NCI-H146 treated with DMSO at 0.1 percent for 48 hours (cell line): ENCODE data around the gene SYTL2.

ENCODE experiments used
- DNase-seq: peaks from one replicate; lab custom pipeline; 2025; ENCODE audit not compliant: unreplicated experiment; lab: John Stamatoyannopoulos, UW

SYTL2 gene

DNA sequence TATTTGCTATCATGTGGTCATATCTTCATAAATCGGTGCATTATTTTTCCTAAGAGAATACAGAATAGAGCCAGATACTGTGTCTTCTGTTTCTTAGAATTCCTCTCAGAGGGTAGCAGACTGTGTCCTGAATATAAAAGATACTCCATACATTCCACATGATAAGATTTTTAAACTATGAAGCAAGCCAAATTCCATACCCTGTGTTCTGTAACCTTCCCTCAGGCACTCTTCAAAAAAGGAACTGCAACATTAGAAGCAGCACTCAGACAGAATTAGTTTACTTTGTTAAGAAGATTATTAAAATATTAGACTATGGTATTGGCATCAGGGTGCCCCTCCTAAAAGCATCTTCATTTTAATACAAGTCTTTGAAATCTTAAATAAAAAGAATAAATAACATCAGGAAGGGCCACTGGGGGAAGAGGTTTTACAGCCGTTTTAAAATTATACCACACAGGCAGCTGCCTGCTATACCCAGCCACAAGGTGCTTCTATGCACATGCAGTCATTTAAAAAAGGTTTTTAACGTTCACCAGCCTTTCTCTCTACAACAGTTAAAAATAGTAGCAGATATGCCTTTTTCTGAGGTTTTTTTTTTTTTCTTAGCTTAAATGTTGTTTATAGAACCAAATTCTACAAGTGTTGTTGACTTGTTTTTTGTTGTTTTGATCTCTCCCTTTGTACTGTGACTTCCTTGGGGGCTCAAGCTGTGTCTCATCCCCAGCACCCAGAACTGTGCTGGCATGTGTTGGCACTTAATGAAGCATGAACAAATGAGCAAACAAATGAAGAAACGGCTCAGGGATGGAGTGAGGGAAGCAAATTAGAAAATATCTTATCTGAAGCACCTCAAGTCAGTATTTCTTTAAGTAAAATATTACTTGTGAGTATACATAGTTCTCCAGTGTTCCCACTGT, 70.2 kb downstream of the SYTL2 start:
- no peak for DNase-seq

DNA sequence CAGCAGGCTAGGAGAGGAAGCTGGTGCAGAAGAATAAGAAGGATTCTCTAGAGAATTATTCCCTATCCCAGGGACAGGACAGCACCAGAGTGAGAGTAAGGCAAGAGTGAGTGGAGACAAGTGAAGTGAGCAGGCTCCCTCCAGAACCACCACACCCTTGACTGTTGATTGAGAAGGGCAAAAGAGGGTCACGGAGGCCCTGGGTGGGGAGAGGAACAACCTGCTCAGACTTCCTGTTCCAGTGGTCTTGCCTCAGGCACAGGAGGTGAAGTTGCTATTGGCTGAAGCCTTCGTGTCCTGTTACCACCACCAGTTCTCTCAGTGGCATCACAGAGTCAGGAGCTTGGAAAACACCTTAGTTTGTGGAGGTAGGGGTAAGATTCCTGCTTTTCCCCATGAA, 73.2 kb downstream of the SYTL2 start:
- no peak for DNase-seq

DNA sequence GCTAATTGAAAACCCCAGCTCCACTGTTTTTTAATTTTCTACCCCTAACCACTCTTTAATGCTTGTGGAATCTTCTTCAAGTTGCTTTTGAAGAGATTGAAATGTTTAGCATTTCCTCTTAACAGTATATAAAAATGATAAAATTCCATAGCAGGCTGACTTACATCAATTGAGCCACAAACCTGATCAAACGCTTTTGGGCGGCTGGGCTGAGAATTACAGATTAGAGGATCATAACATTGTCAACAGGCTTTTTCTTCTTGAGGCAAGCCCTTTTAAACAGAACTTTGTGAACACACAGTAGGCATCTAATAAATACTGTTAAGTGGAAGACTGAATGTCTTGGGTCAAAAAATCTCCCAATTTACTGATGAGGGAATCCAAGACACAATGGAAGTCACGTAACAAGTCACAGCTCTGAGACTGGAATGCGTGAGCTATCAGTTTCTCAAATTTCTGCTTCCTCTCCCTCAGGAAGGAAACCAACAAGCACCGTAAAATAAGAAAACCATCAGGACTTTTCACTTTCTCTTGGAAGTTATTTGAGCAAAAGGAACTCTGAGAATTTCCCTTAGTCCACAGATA, 75.0 kb downstream of the SYTL2 start:
- DNase-seq, result no peak

DNA sequence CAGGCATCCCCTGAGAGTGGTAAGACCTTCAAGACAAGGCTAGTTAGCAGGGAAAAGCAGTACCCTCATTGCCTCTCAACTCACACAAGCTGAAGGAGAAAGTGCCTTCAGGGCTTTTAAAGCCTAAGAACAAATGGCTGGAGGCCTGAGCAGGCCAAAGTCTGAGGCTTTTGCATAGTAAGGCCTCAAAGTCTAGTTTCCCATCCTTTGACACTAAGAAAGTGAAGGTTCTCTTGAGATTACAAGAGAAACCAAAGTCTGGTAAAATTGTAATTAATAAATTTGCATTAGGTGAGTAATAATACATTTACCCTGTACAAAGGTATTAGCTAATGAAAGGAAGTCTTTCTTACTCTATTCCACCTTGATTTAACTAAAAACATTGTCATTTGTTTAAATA, 78.0 kb downstream of the SYTL2 start:
- DNase-seq, result no peak

DNA sequence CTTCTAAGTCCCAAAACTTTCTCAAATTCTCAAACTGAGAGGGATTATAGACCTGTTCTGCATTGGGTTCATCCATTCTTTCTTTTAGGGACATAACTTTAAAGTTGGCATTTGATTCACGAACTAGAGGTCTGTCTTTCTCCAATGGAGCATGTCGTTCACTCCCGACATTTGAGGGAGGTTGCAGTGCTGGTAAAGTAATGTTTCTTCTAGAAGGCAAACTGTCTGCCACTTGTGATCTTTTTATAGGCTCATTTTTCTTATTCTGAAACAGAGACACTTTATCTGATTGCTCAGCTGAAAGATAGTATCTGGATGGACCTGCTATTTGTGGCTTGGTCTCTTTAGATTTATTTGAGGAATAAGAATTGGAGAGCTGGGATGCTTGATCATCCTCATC, 84.6 kb downstream of the SYTL2 start:
- DNase-seq, result no peak

DNA sequence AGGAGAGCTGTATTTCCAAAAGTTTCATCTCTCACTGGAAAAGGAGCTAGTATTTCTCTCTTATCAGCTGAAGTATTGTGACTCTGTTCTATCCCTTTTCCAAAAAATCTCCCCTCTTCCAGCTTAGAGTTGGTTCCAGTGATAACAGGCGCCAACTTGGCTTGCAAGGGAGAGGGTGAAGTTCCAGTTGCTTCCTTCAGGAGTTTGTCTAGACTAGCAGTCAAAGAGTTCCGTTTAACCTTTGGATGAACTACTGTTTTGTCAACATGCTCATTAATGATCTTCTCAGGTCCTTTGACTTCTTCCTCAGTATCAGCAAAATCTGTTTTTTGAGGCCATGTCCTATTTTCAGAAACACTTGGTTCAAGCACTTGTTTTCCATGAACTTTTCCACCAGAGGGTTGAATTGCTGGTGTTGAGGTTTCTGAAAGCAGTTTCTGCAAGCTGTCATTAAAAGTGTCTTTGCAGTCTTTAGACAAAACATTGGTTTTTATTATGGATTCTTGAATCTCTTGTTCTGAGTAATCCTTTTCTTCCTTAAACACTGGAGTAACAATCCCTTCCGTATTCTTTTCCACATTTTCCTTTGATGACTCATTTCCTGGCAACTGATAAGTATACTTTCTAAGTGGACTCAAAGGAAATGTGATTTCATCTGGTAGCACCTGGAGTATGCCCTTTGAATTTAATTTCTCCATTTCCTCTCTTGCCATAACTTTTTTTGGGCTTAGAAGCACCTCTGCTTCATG, 85.3 kb downstream of the SYTL2 start:
- no peak for DNase-seq

DNA sequence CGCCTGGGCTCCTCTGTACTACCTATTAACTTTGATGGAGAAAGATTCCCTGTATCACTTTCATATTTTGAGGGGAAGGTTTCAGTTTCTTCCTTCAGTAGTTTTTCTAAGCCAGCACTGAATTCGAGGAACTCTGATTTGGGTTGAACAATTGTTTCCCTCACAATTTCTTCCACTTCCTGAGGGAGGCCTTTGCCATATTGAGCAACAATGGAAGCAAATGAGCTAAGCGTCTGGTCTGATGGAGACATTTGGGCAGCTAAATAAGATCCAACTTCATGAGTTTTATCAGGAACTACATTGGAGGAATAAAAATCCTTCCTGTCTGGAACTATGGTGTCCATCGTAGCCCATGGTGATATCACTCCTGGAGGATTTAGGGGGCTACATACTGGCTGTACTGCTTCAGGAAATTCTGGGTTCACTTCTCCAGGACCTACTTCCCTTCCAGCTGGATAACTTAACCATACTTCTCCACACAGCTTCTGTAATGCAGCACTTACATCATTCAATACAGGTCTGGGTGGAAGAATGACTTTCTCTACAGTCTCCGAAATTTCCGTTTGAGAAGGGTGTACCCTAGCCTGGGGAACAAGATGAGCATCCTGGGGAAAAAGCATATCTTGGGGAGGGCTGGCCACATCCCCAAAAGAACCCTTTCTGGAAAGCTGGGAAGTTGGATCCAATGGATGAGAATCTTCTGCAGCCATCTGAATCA, 86.0 kb downstream of the SYTL2 start:
- no peak for DNase-seq

DNA sequence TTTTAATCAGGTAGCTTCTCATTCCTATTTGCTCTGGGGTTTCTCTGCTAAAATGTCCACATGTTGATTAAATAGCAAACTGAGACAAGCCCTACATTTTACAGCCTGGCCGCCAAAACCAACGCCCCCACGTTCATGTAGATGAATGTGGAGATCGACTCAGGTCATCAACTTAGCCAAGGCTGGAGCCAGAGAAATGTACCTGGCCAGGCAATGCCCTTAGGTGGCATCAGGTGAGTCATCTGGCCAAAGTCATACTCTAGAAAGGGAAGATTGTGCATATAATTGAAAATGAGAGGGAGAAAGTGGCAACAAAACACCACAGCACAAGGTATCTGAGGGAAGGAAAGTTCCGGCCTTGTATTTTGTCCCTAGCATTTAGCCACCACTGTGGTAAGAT, 87.9 kb downstream of the SYTL2 start:
- DNase-seq, result no peak

DNA sequence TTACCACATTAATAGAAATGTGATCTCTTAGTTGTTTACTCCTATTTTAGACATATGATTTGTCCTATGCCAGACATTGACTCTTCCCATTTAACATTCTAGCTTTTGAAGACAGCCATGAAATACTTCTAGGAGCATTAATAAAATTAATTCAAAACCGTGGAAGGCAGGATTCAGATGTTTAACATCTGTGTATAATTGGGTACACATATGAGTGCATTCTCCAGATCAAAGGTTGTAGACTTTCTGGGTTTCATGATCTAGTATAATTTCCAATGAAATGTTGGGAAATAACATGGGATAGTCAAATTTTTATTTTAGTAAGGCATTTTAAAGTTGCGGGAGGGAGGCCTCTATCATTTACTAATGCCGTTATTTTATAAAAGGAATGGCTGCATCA, 89.8 kb downstream of the SYTL2 start:
- no peak for DNase-seq

DNA sequence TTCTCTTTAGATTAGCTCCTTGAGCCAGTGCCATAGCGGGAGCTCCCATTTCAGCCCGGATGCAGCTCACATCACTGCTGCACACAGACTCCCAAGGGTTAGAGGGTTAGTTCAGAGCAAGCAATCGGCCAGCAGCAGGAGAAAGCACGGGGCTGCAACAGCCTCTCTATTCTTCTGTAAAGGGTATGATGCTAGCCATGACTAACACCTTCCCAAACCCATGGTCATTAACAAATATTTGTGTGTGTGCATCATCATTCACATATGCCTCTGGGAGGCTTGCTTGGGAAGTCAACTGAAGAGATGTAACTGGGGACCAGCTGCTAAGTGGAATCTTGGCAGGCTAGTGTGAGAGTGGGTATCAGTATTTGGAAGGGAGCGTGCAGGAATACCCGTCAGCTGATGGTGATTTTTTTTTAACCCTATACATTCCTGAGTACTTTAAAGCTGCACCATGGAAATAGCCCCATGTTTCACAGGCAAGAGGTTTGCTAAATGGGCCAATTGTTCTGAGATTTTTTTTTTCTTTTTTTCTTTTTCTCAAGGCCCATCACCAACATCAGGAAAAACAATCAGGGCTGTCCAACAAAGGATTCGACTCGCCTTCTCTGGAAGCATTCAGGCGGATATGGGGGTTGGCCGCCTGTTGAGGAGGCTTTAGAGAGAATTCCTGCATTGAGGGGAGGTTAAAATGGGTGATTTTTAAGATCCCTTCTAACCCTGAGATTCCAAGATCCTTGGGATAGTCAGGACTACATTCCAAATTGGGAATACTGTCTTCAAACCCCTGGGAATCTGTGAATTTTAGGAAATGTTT, 91.7 kb downstream of the SYTL2 start:
- DNase-seq, result no peak

DNA sequence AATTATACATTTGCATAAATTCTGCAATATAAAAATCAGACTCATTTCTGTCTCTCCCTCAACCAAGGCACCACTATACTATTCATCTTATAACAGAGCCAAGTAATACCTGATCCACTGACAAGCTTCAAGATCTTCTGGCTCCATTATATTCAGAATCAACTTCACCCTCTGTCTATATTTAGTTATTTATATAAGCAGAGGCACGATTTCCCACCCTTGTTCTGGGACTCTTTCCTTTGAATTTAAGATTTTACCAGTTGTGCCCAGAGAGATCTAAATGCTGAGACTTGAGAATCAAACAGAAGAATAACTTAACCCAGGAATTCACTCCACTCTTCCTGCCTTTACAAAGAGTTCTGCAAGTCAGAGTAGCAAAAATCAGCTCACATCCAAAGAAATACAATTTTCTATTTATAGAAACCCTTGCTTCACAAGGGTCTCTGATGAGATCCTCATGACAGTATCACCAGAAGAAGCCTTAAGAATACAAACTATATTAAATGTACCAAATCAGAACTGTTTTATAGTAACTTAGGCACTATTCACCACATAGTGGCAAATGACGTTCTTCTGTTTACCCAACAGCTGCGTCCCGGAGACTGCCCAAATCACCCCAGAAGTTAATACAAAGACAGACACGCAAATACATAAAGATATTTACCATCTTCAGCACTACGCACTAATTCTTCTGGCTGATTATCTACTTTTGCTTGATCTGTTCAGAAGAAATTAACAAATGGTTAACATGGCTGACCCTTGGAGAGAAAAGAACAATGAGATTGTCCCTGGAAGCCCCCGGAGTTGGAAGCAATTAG, 92.6 kb downstream of the SYTL2 start:
- no peak for DNase-seq

DNA sequence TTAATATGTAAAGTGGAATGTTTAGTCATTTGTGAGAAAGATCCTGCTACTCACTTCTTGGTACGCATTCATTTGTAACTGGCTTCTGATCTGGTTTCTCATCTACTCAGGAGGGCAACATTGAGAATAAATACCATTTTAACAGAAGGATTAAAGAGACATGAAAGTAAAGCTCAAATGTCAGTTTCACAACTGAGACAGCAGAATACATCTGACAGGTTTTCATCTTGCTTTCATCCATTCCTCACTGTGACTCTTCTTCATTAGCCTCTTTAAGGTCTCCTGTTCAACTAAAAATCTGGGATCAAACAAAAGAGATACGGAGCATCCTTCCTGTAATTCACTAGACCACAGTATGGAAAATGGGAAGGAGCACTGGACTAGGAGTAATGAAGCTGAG, 93.5 kb downstream of the SYTL2 start:
- DNase-seq, result no peak

DNA sequence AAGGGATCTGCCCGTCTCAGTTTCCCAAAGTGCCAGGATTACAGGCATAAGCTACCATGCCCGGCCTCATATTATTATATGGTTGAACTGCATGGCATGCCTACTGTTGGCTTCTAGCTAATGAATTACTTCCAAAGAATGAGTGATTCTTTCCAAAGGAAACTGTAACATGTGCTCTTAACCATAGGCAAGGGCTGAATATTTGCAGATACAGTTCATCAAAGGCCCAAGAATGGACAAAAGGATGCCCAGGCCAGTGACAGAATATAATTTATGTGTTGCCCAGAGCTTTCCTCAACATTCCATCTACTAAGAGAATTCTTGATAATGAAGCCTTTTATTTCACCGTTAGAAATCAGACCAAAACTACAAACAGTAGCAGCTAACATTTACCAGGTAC, 98.0 kb downstream of the SYTL2 start:
- no peak for DNase-seq

DNA sequence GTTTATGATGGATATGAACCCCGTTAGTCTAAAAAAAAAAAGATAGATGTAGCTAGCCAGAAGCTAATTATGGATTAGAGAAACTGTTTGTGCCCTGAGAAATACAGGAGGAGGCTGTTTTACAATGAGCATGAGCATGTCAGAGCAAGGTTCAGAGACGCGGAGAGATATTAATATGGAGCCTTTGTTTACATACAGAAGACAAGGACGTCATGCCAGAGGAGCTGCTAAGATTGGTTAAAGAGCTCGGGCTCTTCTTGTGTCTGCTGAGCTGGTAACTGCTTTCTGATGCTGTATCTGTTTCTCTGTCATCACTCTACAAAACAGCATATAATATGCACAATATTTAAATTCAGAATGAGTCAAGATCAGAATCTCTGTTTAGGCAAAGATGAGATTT, 100.0 kb downstream of the SYTL2 start:
- no peak for DNase-seq

DNA sequence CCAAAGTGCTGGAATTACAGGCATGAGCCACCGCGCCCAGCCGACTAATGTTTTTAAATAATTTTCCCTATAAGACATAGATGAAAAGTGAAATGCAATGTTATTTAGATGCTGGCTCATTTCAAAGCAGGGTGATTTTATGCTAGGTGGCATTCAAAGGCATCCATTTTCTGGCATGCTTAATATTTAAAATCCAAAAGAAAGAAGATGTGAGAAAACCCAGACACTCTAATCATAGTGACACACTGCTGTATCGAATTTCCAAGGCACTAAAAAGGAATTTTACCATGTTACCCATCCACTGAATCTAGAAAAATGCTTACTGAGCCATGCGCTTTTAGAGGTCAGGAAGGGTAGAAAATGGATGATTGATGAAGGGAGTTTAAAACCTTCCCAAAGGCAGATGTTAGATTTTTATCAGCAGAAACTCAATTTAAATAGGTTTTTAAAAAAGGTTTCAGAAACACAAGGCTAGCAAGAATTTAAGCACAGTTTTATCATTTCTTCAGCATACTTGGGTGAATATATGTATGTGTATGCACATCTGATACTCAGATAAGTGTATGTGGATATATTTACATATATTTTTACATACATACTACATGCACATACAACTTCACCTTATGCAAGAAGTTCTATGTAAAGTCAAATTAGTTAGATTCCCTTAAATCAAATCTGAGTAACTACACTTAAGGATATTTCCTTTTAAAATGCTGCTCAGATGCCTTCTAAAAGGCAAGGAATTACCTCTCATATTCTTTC, 100.8 kb downstream of the SYTL2 start:
- no peak for DNase-seq

DNA sequence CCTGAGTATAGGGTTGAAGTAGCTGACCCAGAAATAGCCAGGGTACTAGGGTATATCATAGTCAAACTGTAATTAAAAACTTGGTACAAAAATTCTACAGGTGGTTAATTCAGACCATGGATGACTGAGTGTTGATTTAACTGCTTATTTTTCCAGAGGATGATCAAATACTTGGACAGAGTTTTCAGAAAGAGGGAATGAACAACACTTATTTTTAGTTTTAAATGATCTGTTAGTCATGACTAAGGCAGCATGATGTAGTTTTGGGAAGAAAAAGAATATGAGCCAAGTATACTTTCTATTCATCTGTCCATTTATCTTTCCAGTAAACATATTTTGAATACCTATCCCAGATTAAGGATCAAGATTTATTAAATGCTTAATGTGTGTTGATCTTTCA, 105.1 kb downstream of the SYTL2 start:
- no peak for DNase-seq

DNA sequence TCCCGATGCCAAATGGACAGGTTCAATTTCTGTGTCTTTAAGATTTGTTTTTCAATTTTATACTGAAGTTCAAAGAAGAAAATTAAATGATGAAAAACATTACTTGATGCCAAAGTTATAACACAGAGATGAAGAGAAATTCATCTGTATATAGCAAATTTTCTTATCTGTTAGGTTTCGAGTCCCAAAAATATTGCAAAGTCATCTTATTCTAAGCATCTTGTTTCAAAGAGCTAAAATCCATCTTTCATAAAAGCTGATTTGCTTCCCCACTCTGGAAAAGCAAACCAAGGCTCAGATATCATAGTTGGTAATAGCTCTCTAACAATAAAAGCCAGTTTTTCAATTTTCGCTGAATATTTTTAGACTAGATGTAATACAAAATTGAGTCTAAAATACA, 106.0 kb downstream of the SYTL2 start:
- no peak for DNase-seq

DNA sequence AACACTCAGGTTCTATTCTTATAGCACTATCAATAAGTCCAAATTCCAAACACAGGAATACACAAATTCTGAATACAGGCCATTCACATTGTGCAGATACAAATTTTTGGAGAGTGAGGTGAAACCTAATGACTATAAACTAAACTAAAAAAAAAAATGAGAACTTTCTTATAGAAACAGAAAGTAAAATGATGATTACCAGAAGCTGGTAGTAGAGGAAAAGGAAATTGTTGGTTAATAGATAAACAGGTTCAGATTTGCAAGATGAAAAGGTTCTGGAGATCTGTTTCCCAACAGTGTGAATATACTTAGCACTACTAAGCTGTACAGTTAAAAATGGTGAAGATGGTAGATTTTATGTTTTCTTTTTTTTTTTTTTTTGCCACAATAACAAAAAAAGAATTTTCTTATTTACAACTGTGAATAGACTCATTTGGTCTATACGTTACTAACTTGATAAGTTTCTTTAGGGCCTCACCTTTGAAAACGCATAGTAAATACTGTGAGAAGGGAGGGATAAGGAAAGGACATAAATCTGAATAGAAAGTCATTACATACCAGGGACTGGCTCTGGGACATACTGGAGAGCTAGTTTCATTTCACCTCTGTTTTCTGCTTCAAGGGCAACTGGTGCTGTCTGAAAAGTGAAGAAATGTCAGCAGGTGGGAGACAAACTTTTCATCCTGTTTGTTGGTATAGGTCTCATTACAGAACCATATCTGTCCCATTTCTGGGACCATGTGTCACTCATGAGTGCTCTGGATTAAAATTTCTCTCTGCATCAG, 110.8 kb downstream of the SYTL2 start:
- DNase-seq, result no peak
